Suprapubic skin (tissue), 4 donors: ENCODE measurements around the gene CHRNB1. TPM values are rescaled to one million over a fixed set of nuclear protein-coding genes. Genes with fewer than 3 reads are reported as not detected.

Source experiments
- DNase-seq, 2 donors: peaks; one replicate each; pipeline ENCODE4 v3.0.0-alpha.2; 2019; ENCODE audit warnings: low spot score in 2 of 2
- H3K27ac ChIP-seq: fragments of 200-600 bp; sonication (generic); one replicate; pipeline ENCODE4 v1.5.1; 2019
- H3K27me3 ChIP-seq: fragments of 200-600 bp; sonication (generic); one replicate; pipeline ENCODE4 v1.5.1; 2019
- H3K36me3 ChIP-seq: fragments of 200-600 bp; sonication (generic); one replicate; pipeline ENCODE4 v1.5.1; 2019
- H3K4me1 ChIP-seq: fragments of 200-600 bp; sonication (generic); one replicate; pipeline ENCODE4 v1.5.1; 2019
- H3K4me3 ChIP-seq: fragments of 200-600 bp; sonication (generic); one replicate; pipeline ENCODE4 v1.5.1; 2019; ENCODE audit warnings: mild to moderate bottlenecking
- H3K9me3 ChIP-seq: fragments of 200-600 bp; sonication (generic); one replicate; pipeline ENCODE4 v1.5.1; 2019
- CTCF ChIP-seq, 2 donors: fragments of 200-600 bp in 1 of 2; fragments of 450-650 bp in 1 of 2; sonication (generic) in 1 of 2; IDR thresholded peaks; one replicate each; pipeline ENCODE4 v1.5.1; 2016 to 2019; ENCODE audit warnings: antibody characterized with exemption in 2 of 2, mild to moderate bottlenecking in 1 of 2, moderate library complexity in 1 of 2
- EP300 ChIP-seq: sonication (generic); formaldehyde crosslinking; IDR thresholded peaks from one replicate; pipeline ENCODE4 v1.6.1; 2017; ENCODE audit warnings: antibody characterized with exemption
- POLR2A ChIP-seq, 2 donors: fragments of 450-650 bp; IDR thresholded peaks; one replicate each; pipeline ENCODE4 v1.6.1; 2017; ENCODE audit warnings: antibody characterized with exemption in 2 of 2, mild to moderate bottlenecking in 2 of 2, moderate library complexity in 2 of 2
- POLR2AphosphoS5 ChIP-seq, 3 donors: sonication (generic); formaldehyde crosslinking; IDR thresholded peaks; one replicate each; pipeline ENCODE4 v1.6.1; 2017; ENCODE audit warnings: antibody characterized with exemption in 3 of 3
- WGBS: methylation state at CpG from one replicate; pipeline ENCODE4 v1.1.5; 2018; 5-methylcytosine and 5-hydroxymethylcytosine counted together
- total RNA-seq, 4 donors: library from RNA; depleted of rRNA; stranded (reverse); fragments of >200 nt; gene quantifications; one replicate each; pipeline ENCODE4 v1.1.0, GENCODE V29; 2016

Gene CHRNB1
- total RNA-seq, 4 donors from 2014 or later: 7.3 to 11.3 (median 9.7) TPM

- Histone ChIP-seq H3K27ac (peak overlapping the region; percentile 91), H3K4me3 (peak overlapping the region; percentile 68), H3K9me3 (no peaks in the 10 kb centered on the region), H3K27me3 (peaks cover 14% of the 10 kb centered on the region), H3K4me1 (peaks cover 57% of the 10 kb centered on the region), H3K36me3 (no peaks in the 10 kb centered on the region)
- TF ChIP-seq EP300 (no peak), POLR2AphosphoS5 (IDR thresholded peaks at IDR 0.05) (peak in 1 of 3 donors; percentile 4)
- WGBS: 3% methylated on average over 17 of the region's 49 CpGs
- no peak for DNase-seq
Measured at GRCh38 chr17:7435676-7436555, 8.9 kb upstream of the CHRNB1 start.

- peaks cover 58% of the 10 kb centered on the region for H3K4me1 ChIP-seq
- WGBS: 4% methylated on average over 70 of the region's 92 CpGs
- TF ChIP-seq POLR2A (IDR thresholded peaks at IDR 0.05) (no peak), CTCF (IDR thresholded peaks at IDR 0.05) (peak; percentile 62 to 96), EP300 (no peak), POLR2AphosphoS5 (IDR thresholded peaks at IDR 0.05) (peak in 2 of 3 donors; percentile 20 to 33)
- no peaks in the 10 kb centered on the region for H3K9me3 ChIP-seq
- H3K4me3 ChIP-seq: peak overlapping the region; percentile 68
- peaks cover 14% of the 10 kb centered on the region for H3K27me3 ChIP-seq
- H3K27ac ChIP-seq: peak overlapping the region; percentile 91
- H3K36me3 ChIP-seq: no peaks in the 10 kb centered on the region
- peak in 1 of 2 donors; percentile 80 for DNase-seq
Measured at GRCh38 chr17:7436556-7437368, 8.1 kb upstream of the CHRNB1 start.

DNA sequence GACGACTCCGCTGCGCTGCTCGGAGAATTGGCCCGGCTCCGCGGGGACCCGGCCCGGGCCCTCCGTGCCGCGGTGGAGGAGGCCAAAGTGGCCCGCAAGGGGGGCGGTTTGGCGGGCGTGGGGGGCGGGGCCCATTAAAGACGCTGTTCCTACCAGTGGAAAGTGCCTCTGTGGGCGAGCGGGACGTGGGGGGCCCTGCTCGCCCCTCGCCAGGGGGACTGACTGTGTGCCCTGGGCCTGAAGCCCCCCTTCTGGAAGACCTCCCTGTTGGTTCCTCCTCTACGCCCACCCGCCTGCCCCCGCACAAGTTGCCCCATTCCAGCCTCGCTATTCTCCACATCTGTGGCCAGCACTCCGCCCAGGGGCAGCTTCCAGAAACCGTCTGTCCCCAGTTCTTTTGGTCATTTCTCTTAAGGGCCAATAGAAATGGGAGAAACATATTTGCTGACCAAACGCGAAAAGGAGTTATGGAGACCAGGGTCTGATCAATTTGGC lies 7.4 kb upstream of the CHRNB1 start:
- Histone ChIP-seq H3K27ac (peak overlapping the region; percentile 91), H3K4me1 (peaks cover 58% of the 10 kb centered on the region), H3K36me3 (no peaks in the 10 kb centered on the region), H3K9me3 (no peaks in the 10 kb centered on the region), H3K27me3 (peaks cover 14% of the 10 kb centered on the region), H3K4me3 (peak overlapping the region; percentile 68)
- no peak for DNase-seq
- TF ChIP-seq CTCF (IDR thresholded peaks at IDR 0.05) (no peak), POLR2AphosphoS5 (IDR thresholded peaks at IDR 0.05) (no peak), EP300 (no peak), POLR2A (IDR thresholded peaks at IDR 0.05) (no peak)
- 46% methylated on average over 13 of the region's 31 CpGs for WGBS

DNA sequence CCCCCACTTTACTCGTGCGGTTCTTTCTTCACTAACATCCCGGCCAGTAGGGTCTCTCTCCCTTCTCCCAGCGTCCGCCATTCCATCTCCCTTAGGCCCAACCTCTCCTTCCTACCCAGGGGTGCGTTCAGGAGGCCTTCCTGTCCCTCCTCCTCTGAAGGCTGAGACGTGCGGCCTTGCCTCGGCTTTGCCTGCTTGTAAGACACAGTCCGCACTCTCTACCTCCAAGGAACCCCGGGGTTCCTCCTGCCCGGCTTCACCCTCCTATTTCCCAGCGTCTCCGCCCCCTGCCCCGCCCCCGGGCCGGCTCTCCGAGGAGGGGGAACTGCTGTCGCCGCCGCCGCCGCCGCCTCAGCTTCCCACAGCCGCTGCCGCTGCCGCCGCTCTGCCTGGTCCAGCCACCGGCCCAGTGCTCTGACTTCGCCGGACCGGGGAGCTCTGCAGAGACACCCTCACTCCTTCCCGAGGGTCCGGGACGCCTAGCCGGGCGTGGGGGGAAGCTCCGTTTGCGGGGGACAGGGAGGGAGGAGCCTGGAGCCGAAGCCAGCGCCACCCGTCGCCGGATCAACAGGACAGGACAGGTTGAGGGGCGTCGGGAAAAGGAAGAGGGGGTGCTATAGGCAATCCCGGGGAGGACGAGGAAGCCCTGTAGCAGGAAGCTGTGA lies 6.8 kb upstream of the CHRNB1 start:
- Histone ChIP-seq H3K4me1 (peaks cover 58% of the 10 kb centered on the region), H3K27ac (peak overlapping the region; percentile 91), H3K9me3 (no peaks in the 10 kb centered on the region), H3K36me3 (no peaks in the 10 kb centered on the region), H3K4me3 (peak overlapping the region; percentile 68), H3K27me3 (peaks cover 14% of the 10 kb centered on the region)
- no peak for TF ChIP-seq POLR2AphosphoS5 (IDR thresholded peaks at IDR 0.05)
- TF ChIP-seq EP300: no peak
- WGBS: 6% methylated on average over 23 of the region's 48 CpGs
- DNase-seq: peak in 1 of 2 donors; percentile 82

GRCh38 chr17:7438656-7439460 lies 6.0 kb upstream of the CHRNB1 start:
- peaks cover 14% of the 10 kb centered on the region for H3K27me3 ChIP-seq
- H3K4me1 ChIP-seq: peaks cover 62% of the 10 kb centered on the region
- H3K9me3 ChIP-seq: no peaks in the 10 kb centered on the region
- no peaks in the 10 kb centered on the region for H3K36me3 ChIP-seq
- no peak for DNase-seq
- H3K4me3 ChIP-seq: peak overlapping the region; percentile 68
- 31% methylated on average over 11 of the region's 11 CpGs for WGBS
- TF ChIP-seq POLR2AphosphoS5 (IDR thresholded peaks at IDR 0.05): no peak
- no peak for TF ChIP-seq POLR2A (IDR thresholded peaks at IDR 0.05)
- TF ChIP-seq CTCF (IDR thresholded peaks at IDR 0.05): no peak
- TF ChIP-seq EP300: no peak
- H3K27ac ChIP-seq: no peak overlapping the region
